Measurements from ENCODE around the gene PRG2.

GRCh38 chr11:57375490-57375889 lies 15.0 kb downstream of the PRG2 start:
- no peak for TF ChIP-seq POLR2A (IDR thresholded peaks at IDR 0.05)
- TF ChIP-seq CTCF (IDR thresholded peaks at IDR 0.05 in 4 of 5, conservative IDR thresholded peaks at IDR 0.05 in 1 of 5): no peak
